ENCODE measurements around the gene HDDC2. TPM values are rescaled to one million over a fixed set of nuclear protein-coding genes. Genes with fewer than 3 reads are reported as not detected.

The HDDC2 gene
- total RNA-seq, 3 donors from 2014 or later, result 39.9 to 64.2 (median 56.7) TPM

DNA sequence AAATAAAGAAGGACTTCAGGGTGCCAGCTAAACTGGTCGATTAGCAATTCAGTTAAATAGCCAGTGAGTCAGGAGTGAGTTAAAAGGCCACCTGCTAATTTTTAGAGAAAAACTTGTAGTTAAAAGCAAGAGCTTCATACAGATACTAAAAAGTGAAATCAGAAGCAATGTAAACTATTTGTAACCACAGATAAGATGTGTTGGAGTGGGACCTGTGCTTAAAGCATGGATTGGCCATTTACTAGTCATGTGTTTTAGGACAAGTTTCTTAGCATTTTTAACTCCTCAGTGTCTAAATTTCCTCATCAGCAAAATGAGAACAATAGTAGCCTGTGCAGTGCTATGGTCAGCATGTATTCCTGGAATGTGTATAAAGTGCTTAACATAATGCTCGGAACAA is 23.8 kb upstream of the HDDC2 start:
- TF ChIP-seq, protein P1, sequence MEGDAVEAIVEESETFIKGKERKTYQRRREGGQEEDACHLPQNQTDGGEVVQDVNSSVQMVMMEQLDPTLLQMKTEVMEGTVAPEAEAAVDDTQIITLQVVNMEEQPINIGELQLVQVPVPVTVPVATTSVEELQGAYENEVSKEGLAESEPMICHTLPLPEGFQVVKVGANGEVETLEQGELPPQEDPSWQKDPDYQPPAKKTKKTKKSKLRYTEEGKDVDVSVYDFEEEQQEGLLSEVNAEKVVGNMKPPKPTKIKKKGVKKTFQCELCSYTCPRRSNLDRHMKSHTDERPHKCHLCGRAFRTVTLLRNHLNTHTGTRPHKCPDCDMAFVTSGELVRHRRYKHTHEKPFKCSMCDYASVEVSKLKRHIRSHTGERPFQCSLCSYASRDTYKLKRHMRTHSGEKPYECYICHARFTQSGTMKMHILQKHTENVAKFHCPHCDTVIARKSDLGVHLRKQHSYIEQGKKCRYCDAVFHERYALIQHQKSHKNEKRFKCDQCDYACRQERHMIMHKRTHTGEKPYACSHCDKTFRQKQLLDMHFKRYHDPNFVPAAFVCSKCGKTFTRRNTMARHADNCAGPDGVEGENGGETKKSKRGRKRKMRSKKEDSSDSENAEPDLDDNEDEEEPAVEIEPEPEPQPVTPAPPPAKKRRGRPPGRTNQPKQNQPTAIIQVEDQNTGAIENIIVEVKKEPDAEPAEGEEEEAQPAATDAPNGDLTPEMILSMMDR (IDR thresholded peaks at IDR 0.05), result no peak
- intact Hi-C loops (cut with DNase I, micrococcal nuclease), result no loop called here
- Histone ChIP-seq H3K9me3 (no peaks in the 10 kb centered on the region), H3K4me1 (ENCODE audit: low read depth) (no peaks in the 10 kb centered on the region), H3K4me3 (no peak overlapping the region), H3K36me3 (ENCODE audit: low read depth) (no peaks in the 10 kb centered on the region)
- no peak for ATAC-seq
- no peak for DNase-seq

DNA sequence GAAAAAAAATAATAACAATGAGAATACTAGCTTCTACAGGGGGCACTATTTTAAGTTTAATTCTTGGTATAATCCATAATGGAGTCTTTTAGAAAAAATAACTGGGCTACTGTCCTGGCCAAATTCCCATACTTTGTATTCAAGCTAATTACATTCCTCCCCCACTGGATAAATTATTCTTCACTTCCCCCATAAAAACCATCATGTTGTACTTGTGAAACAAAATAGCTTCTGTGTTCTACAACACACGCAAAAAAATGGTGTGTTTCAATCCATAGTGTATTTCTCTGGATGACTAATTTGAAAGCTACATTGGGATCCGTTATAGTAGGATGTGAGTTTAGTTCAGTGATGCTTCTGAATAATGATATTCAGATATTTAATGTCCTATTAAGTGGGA is 21.6 kb upstream of the HDDC2 start:
- TF ChIP-seq, protein P1 (IDR thresholded peaks at IDR 0.05), result no peak
- no peak overlapping the region for H3K4me3 ChIP-seq
- no peaks in the 10 kb centered on the region for H3K9me3 ChIP-seq
- H3K36me3 ChIP-seq (ENCODE audit: low read depth), result no peaks in the 10 kb centered on the region
- DNase-seq, result no peak
- ATAC-seq, result no peak
- intact Hi-C loops (cut with DNase I, micrococcal nuclease), result no loop called here
- no peaks in the 10 kb centered on the region for H3K4me1 ChIP-seq (ENCODE audit: low read depth)

DNA sequence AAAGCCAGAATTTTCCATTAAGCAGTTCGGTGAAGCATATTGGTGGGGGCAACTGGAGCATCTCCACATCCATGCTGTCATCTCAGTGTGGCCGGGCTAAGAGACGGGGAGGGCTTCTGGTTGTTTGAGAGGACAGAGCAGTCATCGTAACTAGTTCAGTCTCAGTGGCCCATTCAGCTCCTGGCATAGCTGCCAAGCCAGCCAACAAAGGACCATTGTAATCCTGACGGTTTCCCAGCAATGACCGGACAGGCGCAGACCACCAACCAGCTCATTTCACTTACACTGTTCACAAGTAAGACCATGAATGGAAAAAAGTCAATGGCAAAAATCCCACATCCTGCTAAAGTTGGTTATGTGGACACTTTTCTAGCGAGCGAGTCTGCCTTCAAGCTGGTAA is 14.9 kb upstream of the HDDC2 start:
- intact Hi-C loops (cut with DNase I, micrococcal nuclease), result no loop called here
- H3K9me3 ChIP-seq, result no peaks in the 10 kb centered on the region
- TF ChIP-seq, protein P1 (IDR thresholded peaks at IDR 0.05), result no peak
- ATAC-seq (no peak), DNase-seq (no peak)
- H3K4me1 ChIP-seq (ENCODE audit: low read depth), result no peaks in the 10 kb centered on the region
- H3K4me3 ChIP-seq, result no peak overlapping the region
- no peaks in the 10 kb centered on the region for H3K36me3 ChIP-seq (ENCODE audit: low read depth)

DNA sequence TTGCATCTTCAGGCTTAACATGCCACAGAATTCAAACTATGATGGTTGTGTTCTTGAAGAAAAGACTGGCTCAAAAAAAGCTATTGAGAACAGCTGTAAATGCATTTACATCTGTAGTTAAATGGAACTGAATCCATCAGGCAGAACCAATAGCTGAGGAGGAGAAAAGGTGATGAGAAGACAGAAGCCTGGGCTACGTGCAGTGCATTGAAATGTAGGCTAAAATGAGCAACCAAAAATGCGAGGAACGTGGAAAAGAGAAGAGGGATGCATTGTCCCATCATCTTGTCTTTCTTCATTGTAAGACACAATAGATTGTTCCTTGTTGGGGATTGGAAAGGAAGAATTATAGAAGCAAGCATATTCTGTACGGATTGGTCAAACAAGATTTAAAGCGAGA is 13.8 kb upstream of the HDDC2 start:
- intact Hi-C loops (cut with DNase I, micrococcal nuclease), result no loop called here
- ATAC-seq, result no peak
- no peaks in the 10 kb centered on the region for H3K4me1 ChIP-seq (ENCODE audit: low read depth)

DNA sequence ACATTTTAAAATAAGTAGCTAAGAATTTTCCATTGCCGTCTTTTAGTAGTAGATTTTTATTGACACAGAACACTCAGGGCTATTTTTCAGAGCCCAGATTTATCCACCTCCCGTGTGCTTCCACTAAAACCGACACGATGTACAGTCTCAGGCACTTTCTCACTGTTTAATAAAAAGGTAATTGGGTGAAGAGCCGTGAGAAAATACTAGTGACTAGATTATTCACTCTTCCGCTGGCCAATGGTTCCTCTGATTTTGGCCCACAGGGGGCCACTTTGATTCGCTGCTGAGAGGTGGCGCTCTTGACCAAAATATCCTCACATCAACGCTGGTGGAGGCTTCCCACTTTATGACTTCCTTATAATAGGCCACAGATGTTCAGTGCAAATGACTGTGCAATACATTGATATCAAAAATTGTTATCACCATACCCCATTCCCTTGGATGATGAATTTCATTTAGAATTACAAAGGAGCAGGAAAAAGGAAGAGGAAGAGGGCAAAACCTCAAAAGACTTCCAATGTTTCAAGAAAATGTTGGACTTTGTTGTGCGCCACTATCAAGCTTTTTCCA is 12.3 kb upstream of the HDDC2 start:
- DNase-seq (peak in 2 of 3 donors; percentile 65 to 70), ATAC-seq (peak; percentile 92)
- intact Hi-C loops (cut with DNase I, micrococcal nuclease), result loop anchor here (5.0 kb wide), 1 partner anchor 453 kb away; no protein-coding TSS in a partner anchor
- H3K36me3 ChIP-seq (ENCODE audit: low read depth), result no peaks in the 10 kb centered on the region
- H3K4me1 ChIP-seq (ENCODE audit: low read depth), result no peaks in the 10 kb centered on the region
- no peaks in the 10 kb centered on the region for H3K9me3 ChIP-seq
- no peak overlapping the region for H3K4me3 ChIP-seq
- TF ChIP-seq, protein P1 (IDR thresholded peaks at IDR 0.05), result peak; percentile 44

More for the DNA sequence above, 13.8 kb upstream of the HDDC2 start:
- no peak overlapping the region for H3K4me3 ChIP-seq
- H3K9me3 ChIP-seq, result no peaks in the 10 kb centered on the region
- TF ChIP-seq, protein P1 (IDR thresholded peaks at IDR 0.05), result no peak
- H3K36me3 ChIP-seq (ENCODE audit: low read depth), result no peaks in the 10 kb centered on the region
- DNase-seq, result no peak

DNA sequence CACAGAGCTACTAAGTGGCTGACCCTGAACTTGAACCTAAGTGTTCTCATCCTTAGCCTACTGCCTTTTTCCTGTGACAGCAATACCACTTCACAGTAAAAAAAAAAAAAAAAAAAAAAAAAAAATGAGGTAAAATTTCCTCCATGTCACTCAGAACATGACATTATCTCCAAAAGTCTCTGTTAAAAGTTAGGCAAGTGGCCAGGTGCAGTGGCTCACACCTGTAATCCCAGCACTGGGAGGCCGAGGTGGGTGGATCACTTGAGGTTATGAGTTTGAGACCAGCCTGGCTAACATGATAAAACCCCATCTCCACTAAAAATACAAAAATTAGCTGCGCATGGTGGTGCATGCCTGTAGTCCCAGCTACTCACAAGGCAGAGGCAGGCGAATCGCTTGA is 11.2 kb upstream of the HDDC2 start:
- Histone ChIP-seq H3K4me3 (no peak overlapping the region), H3K4me1 (ENCODE audit: low read depth) (peaks cover 2% of the 10 kb centered on the region), H3K9me3 (no peaks in the 10 kb centered on the region), H3K36me3 (ENCODE audit: low read depth) (no peaks in the 10 kb centered on the region)
- intact Hi-C loops (cut with DNase I, micrococcal nuclease), result loop anchor here (5.0 kb wide), 1 partner anchor 454 kb away; no protein-coding TSS in a partner anchor
- TF ChIP-seq, protein P1 (IDR thresholded peaks at IDR 0.05), result no peak
- ATAC-seq, result no peak
- DNase-seq, result no peak
